NCI-H2081 (cell line): ENCODE results near the gene RASA4B.
"Not testable (repeated sequence)": the region's sequence is repeated elsewhere in the genome, so short reads cannot be mapped to it uniquely, and the experiment has no call there.

Experiments
- DNase-seq, 2 experiments: peaks; one replicate each; lab custom pipeline; 2025; lab: John Stamatoyannopoulos, UW

RASA4B gene

DNA sequence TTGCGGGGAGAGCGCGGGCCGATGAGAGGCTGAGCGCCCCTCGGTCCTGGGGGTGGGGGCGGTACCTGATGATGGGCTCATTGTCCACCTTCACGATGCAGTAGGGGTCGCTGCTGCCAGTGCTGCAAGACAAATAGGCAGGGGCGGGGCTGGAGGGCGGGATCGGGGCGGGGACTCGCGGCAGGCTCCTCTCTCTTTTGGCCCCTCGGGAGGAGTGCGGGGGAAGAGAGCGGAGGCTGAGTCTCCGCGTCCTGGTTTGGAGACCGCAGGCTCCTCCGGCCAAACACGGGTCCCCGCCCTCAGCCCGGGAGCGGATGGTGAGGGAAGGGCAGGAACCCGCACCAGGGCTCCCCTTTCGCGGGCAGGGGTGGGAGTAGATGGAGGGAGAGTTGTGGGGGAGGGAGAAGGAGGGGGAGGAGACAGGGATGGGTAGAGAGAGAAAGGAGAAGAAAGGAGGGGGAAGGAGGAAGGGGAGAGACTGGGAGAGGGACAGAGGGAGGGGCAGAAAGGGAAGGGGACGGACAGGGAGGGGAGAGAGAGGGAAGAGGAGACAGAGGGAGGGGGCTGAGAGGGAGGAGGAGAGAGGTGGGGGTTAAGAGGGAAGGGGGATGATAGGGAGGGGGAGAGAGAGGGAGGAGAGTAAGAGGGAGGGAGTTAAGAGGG is 5.6 kb downstream of the RASA4B start:
- not testable (repeated sequence) for DNase-seq

DNA sequence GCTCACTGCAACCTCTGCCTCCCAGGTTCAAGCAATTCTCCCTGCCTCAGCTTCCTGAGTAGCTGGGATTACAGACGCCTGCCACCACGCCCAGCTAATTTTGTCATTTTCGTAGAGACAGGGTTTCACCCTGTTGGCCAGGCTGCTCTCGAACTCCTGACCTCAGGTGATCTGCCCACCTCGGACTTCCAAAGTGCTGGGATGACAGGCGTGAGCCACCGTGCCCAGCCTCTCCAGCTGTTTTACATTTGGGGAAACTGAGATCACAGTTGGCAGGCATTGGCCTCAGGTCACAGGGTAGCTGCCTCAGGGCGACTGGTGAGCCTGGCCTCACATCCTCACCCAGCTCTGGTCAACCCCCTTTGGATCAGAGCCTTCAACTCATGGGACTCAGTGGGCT is 7.0 kb downstream of the RASA4B start:
- not testable (repeated sequence) for DNase-seq

DNA sequence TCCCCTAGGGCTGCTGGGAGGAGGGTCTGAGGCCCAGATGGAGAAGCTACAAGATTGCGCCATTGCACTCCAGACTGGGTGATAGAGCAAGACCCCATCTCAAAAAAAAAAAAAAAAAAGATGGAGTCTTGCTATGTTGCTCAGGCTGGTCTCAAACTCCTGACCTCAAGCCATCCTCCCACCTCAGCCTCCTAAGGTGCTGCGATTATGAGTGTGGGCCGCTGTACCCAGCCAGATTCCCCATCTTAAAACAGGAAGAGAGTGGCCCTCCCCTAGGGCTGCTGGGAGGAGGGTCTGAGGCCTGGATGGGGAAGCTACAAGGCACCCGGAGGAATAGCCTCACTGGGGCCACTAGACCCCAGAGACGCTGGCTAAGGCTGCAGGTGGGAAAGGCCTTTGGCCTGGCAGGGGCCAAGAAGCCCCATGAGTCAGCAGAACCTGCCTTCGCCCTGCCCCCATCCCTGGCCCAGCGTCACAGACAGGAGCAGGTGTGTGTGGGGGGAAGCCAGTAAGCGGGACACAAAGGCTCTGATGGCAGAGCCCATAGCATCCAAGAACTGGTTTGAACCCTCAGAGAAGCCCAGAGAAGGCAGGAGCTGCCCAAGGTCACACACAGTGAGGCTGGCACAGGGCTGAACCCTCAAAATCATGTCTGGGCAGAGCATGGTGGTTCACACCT is 10.0 kb downstream of the RASA4B start:
- not testable (repeated sequence) for DNase-seq

DNA sequence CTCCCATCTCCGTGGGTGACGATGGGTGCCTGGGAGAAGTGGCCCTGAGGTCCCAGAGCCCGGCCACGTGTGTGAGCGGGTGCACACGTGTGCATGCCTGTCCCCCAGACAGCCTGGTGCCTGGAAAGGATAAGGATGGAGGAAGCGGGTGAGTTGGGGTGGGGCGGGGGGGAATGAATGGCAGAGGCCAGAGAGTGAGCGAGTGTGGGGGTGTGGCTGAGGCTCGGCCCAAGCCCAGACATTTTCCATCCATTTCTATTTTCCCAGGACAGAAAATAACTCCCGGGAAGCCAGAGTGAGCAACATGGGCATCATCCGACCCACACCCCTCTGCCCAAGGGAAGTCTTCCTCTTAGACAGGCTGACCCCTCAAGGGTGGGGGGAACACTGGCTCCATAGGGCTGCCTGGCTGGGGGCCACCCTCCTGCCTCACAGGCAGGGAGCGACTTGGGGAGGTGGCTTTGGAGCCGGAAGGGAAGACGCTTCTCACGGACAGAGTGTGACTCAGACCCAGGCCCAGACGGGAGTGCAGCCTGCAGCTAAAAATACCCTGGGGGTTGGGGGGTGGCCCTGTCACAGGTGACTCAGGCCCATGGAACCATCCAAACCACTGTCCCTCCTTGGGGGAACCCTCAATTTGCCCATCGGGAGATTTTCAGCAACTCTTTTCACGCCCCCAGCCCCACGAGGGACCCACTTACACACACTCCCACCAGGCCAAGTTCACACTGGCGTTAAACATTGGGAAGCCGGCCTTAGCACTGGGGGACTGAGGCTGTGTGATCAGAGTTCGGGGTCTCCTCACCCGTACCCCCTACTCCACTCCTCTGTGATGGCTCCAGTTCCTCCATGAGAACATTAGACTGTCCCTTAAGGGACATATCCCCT is 12.0 kb downstream of the RASA4B start:
- not testable (repeated sequence) for DNase-seq

DNA sequence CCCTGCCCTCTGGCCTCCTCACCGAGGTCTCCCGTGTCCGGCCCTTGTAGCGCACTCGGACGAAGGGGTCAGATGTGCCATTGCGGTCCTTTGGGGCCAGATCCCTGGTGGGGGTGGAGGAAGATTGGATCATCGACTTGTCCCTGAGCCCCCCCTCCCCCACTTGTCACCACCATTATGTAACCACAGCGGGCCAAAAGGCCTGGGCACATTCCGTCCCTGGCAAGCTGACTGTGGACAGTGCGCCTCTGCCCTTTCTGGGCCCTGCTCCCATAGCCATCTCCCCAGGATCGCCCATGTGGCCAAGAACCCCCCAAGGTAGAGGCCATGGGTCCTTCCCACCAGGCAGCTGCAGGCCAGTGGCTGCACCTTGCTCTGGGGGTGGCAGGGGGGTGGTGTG is 14.4 kb downstream of the RASA4B start:
- not testable (repeated sequence) for DNase-seq

DNA sequence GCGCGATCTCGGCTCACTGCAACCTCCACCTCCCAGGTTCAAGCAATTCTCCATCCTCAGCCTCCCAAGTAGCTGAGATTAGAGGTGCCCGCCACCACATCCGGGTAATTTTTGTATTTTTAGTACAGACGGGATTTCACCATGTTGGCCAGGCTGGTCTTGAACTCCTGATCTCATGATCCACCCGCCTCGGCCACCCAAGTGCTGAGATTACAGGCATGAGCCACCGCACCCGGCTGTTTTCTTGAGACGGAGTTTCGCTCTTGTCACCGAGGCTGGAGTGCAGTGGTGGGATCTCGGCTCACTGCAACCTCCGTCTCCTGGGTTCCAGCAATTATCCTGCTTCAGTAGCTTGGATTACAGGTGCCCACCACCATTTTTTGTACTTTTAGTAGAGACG is 19.3 kb downstream of the RASA4B start:
- not testable (repeated sequence) for DNase-seq

DNA sequence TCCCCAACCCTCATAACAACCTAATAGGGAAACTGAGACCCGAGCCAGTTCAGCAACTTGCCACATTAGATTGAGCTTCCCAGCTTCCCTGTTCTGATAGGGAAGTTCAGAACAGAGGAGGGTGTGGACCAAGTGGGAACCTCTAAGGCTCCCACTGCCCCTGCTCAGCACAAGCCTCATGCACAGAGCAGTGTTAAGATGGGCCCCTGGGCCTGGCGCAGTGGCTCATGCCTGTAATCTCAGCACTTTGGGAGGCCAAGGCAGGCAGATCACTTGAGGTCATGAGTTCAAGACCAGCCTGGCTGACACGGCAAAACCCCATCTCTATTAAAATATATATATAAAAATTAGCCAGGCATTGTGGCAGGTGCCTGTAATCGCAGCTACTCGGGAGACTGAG is 20.3 kb downstream of the RASA4B start:
- not testable (repeated sequence) for DNase-seq

DNA sequence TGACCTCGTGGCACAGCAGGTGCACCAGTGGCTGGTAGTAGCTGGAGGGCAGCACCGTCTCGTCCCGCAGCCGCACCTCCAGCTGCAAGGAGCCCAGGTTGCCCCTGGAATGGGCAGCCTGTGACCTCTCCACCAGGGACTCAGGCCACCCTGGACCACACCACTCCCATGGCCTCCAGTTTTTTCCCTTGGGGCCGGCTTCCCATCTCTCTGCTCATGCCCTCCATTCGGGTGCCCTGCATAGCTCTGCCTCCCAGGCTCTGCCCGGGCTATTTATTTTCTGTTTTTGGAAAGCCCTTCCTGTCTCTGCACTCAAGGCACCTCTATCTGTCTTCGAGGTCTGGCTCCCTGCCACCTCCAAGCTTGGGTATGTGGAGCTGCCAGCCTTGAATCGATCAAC is 20.7 kb downstream of the RASA4B start:
- not testable (repeated sequence) for DNase-seq

DNA sequence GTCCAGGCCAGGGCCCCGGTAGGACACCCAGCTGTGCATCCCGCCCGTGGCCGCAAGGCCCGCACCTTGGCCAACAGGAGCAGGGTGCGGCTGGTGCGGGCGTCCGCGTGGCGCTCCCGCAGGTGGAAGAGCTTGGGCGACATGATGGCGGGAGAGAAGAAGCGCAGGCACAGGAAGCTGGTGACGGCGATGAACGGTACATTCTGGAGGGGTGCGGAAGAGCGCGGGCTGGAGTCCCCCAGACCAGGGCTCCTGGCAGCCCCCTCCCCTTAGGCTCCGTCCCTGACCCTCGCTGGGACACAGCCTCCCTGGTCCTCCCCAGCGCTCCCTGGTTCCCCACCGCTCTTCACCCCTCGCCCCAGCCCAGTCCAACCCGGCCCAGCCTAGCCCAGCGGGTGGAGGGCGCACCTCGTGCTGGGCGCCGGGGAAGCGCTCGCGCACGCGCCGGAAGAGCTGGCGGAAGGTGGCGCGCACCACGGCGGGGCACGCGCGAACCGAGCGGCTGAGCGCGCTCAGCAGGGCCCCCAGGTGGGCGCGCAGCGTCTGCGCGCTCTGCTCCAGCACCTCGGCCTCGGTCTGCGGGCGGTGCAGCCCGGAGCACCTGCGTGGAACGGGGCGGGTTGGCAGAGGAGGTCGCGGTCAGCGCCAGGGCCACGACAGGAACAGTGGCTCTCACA is 23.0 kb downstream of the RASA4B start:
- not testable (repeated sequence) for DNase-seq

DNA sequence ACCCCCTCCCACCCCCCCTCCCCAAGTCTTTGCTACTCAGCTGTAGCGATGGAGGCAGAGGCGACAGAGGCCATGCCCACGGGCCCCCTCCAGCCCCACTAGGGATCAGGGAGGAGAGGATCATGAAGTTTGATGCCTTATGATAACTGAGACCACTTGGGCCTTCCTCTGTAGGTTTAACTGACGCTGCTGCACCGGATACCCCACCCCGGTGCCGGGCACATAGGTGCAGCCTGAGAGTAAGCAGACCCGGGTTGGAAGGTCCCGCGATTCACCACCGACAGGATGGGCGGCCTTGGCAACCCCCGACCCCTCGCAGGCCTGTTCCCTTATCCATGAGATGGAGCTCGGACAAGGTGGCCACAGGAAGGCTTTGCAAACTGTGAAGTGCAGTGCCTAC is 23.6 kb downstream of the RASA4B start:
- not testable (repeated sequence) for DNase-seq

DNA sequence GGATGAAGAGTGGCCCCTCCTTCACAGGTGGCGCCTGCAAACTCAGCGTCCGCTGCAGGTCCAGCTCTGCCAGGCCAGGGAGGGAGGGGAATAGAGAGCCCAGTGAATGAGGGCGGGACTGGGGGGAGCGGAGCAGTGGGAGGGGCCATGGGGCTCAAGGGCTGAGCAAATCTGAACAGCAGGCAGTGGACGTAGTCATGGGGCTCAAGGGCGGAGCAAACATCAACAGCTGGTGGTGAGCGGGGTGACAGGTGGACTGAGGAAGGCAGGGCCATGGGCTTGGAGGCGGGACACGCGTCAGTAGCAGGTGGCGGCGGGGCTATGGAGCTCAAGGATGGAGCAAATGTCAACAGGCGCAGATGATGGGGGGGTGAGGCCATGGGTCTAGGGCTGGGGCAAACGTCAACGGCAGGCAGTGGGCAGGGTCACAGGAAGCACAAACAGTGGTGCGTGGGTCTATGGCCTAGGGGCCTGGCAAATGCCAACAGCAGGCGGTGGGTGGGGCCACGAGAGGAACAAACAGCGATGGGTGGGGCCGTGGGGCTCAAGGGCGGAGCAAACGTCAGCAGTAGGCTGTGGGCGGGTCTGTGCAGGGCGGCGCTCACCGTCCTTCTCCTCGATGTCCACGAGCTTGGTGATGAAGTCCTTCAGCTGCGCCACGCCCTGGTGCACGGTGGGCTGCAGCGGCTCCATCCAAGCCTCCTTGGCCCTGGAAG is 24.2 kb downstream of the RASA4B start:
- not testable (repeated sequence) for DNase-seq

DNA sequence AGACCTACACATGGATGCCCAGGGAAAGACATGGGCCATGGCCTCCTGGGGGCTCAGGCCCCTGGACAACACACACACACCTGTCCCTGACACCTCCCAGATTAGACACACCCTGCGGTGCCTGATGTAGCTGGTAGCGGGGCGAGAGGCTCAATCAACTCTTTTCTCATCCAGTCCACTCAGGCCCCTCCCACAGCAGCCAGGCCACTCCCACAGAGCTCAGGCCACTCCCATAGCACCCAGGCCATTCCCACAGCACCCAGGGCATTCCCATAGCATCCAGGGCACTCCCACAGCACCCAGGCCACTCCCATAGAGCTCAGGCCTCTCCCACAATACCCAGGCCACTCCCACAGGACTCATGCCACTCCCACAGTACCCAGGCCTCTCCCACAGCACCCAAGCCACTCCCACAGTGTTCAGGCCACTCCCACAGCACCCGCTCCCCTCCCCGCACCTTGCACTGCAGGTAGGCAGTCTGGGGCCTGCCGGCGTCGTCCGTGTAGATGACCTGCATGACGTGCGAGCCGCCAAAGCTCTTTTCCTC is 27.0 kb downstream of the RASA4B start:
- not testable (repeated sequence) for DNase-seq

DNA sequence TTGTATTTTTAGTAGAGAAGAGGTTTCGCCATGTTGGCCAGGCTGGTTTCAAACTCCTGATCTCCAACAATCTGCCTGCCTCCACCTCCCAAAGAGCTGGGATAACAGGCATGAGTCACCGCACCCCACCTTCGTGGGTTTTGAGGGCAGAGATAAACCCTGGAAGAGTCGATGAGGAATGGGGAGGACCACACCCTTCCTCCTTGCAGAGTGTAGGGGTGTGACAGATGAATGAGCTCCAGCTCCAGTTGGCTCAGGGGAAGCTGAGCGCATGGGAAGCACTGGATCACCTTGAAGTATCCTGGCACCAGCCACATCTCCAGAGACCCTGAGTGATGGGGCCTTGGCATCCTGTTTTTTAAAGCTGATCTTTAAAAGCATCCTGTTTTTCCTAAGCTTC is 33.3 kb downstream of the RASA4B start:
- DNase-seq, result not testable (repeated sequence)

DNA sequence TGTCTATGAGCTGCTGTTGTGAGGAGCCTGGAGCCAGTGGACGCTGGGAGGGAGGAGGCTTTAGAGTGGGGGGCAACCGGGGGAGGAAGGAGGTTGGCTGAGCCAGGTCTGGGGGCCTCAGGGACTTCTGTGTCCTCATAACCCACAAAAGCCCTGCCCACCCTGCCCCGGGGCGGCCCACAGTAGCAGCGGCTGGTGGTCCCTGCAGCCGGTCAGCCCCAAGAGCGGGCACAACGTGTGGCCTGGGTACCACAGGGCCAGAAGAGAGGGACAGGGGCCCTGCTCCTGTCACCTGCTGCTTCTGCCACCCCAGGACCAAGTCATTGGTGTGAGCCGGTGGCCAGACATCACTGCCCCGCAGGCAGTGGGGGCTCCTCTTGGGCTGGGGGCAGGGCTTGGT is 35.6 kb downstream of the RASA4B start:
- not testable (repeated sequence) for DNase-seq

DNA sequence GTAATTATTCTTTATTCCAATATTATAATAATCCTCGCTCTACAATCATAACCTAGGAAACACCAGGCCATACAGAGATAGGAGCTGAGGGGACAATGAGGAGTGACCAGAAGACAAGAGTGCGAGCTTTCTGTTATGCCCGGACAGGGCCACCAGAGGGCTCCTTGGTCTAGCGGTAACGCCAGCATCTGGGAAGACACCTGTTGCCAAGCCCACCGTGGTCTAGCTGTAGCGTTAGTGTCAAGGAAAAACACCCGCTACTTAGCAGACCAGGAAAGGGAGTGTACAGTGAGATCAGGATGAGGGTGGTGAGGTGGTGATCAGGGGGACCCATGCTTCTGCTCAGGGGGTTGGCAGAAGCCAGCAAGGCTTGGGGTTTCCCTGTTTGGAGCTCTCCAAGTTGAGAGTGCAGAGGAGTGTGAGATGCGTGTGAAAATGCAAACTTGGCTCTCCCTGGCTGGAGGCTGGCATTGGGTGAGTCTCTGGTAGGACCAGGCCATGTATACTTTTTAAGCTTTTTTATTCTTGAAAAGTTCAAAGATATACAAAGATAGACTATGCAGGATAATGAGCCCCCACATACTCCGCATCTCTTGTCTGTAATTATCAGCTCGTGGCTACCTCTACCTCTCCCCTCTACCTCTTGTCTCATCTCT is 37.5 kb downstream of the RASA4B start:
- not testable (repeated sequence) for DNase-seq

DNA sequence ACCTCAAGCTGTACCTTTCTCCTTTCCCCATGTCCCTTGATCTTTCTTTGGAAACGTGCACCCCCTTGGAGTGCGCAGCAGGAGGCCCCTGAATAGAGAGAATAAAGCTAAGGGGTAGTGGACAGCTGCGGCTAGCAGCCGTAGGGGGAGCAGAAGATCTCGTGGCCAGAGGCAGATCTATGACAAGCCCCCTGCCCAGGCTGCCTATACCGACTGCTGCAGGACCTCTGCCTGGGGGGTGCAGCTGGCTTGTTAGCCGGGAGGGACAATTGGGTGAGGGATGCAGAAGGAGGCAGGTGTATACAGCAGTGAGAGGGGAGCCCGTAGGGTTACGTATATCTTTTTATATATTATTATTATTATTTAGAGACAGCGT is 38.4 kb downstream of the RASA4B start:
- DNase-seq, result not testable (repeated sequence)

DNA sequence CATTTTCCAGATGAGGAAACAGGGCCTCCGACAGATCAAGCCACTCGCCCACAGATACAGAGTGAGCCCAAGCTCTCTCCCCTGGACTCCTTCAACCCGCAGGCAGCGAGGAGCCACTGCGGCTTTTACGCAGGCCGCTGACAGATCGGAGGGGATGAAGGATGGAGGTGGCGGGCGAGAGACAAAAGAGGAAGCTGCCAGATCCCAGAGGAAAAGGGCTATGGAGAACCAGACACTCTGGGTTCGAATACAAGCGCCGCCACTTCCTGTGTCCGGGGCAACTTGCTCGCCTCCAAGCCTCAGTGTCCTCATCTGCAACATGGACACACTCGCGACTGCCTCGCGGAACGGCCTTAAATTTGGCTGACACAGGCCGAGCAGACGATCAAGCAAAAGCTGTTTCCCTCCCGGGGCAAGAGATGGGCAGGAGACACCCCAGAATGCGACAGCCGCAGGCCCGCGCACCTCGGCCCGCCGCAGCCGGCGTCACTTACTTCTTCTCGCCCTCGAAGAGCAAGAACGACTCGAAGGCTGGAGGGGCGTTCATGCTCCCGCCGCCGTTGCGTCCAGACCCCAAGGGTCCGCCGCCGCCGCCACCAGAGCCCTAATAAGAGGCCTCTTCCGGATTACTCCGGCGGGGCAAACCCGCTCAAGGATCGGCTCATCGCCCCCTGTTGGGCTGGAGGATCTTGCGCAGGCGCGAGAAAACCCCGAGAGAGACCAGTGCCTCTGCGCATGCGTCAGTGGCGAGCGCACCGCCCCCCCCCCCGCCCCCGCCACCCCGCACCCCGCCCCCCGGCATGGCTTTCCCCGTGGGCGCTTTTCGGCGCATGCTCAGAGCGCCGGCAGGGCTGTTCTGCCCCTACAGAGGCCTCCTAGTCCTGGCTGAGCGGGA is 39.0 kb downstream of the RASA4B start, which contains the start of gene POLR2J:
POLR2J (minus strand) TSS at position 609 of the 895 bp plus-strand sequence; CDS start at position 547, 62 bp downstream.
- not testable (repeated sequence) for DNase-seq

DNA sequence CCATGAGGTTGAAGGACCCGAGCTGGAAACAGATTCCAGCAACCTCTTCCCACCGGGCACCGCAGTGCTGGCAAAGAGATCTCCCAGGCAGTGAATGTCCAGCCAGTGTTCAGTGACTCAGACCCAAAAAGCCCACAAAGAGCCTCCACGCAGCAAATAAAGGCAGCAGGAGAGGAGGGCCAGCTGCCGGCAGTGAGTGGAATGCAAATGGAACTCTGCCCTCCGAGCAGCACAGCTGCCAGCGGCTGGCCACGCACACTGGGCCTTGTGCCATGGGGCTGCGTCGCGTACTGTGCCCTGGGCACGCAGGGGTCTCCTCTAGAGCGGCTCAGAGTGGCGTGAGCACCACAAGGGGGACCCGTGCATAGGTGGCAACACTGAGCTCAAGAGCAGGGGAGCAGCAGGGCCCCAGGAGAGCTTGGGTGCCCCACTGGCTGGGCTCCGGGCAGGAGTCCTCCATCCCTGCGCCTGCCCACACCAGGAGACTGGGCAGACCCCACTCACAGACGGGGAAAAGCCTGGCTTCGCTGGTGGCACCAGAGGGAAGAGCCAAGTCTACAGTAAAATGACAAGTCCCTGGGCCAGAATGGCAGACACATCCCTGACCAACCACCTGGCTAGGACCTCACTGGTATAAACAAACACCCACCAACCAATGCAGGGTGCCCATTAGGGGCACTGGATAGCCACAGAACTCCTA is 42.7 kb downstream of the RASA4B start:
- not testable (repeated sequence) for DNase-seq

DNA sequence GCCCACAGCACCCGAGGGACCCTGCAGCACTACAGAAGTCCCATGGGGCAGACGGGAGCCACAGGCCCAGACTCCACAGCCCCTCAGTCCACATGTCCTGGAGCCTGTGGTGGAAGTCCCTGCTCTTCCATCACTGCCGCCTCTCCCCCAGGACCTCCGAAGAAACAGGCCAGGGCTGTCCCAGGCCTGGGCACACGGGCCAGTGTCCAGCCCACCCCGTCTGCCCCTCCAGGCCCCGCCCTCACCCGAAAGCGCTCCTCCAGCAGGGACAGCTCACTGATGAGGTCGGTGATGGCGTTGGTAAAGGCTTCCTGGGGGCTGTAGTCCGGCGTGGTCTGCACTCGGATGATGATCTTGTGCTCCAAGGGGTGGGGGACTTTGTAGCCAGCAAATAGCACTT is 43.5 kb downstream of the RASA4B start:
- DNase-seq, result not testable (repeated sequence)
